Natural killer cell (primary cell): Measurements from ENCODE around the gene RLN1. TPM values are rescaled to one million over a fixed set of nuclear protein-coding genes. Genes with fewer than 3 reads are reported as not detected.
A peak's percentile ranks its signal among the peaks of the same experiment; 100 is the strongest.
"Not testable (repeated sequence)": the region's sequence is repeated elsewhere in the genome, so short reads cannot be mapped to it uniquely, and the experiment has no call there.

Experiments
- ATAC-seq, 3 donors: fragments of 150-1000 bp in 2 of 3; fragments of 200-7000 bp in 1 of 3; cut with Tn5 transposase; 1 replicate in 1 of 3; 2 replicates in 2 of 3; pipeline ENCODE4 v1.10.0; 2021; ENCODE audit warnings: mild to moderate bottlenecking in 2 of 3, moderate library complexity in 2 of 3
- DNase-seq, 2 donors: peaks; one replicate each; pipeline versions ENCODE4 v3.0.0 to v3.0.0-alpha.2; 2013 to 2021; ENCODE audit warnings: mixed read lengths in 1 of 2
- H3K27ac ChIP-seq: one replicate; pipeline ENCODE4 v1.5.1; 2013; ENCODE audit warnings: mild to moderate bottlenecking, low read length
- H3K27me3 ChIP-seq: one replicate; pipeline ENCODE4 v1.6.1; 2013; ENCODE audit warnings: low read length; ENCODE audit not compliant: control insufficient read depth, insufficient read depth
- H3K36me3 ChIP-seq: one replicate; pipeline ENCODE4 v1.6.1; 2013; ENCODE audit warnings: low read length; ENCODE audit not compliant: control insufficient read depth, insufficient read depth
- H3K4me1 ChIP-seq: one replicate; pipeline ENCODE4 v1.6.1; 2013; ENCODE audit warnings: low read length; ENCODE audit not compliant: control insufficient read depth, insufficient read depth
- H3K4me3 ChIP-seq: one replicate; pipeline ENCODE4 v1.5.1; 2013; ENCODE audit warnings: low read length
- H3K9me3 ChIP-seq: one replicate; pipeline ENCODE4 v1.6.1; 2013; ENCODE audit warnings: low read length; ENCODE audit not compliant: control insufficient read depth, insufficient read depth
- H3K27ac Mint-ChIP-seq, 2 donors: one replicate each; pipeline ENCODE4 v1.8.0; 2022; ENCODE audit warnings: mild to moderate bottlenecking in 2 of 2, mixed read lengths in 2 of 2, moderate library complexity in 1 of 2
- H3K27me3 Mint-ChIP-seq, 2 donors: one replicate each; pipeline ENCODE4 v1.8.0; 2022; ENCODE audit warnings: low read depth in 2 of 2, mixed read lengths in 2 of 2
- H3K36me3 Mint-ChIP-seq: one replicate; pipeline ENCODE4 v1.8.0; 2022; ENCODE audit warnings: mixed read lengths
- H3K4me1 Mint-ChIP-seq, 2 donors: one replicate each; pipeline ENCODE4 v1.8.0; 2022; ENCODE audit warnings: mixed read lengths in 2 of 2
- H3K4me3 Mint-ChIP-seq: one replicate; pipeline ENCODE4 v1.8.0; 2022; ENCODE audit warnings: mild to moderate bottlenecking, moderate library complexity, mixed read lengths
- H3K9me3 Mint-ChIP-seq, 2 donors: one replicate each; pipeline ENCODE4 v1.8.0; 2022; ENCODE audit warnings: mixed read lengths in 2 of 2
- WGBS: methylation state at CpG from one replicate; pipeline ENCODE4 v1.1.7; 2013; ENCODE audit warnings: missing lambda C conversion rate; ENCODE audit not compliant: insufficient coverage; 5-methylcytosine and 5-hydroxymethylcytosine counted together
- intact Hi-C: fragments of 100-400 bp; cut with micrococcal nuclease; formaldehyde crosslinking; loops from one replicate; pipeline ENCODE4 v1.14.2; 2022
- total RNA-seq, 4 donors: library from RNA; stranded (reverse); fragments of 120-200 nt in 1 of 4; gene quantifications; one replicate each; pipeline versions ENCODE4 v1.2.3 to v1.2.4, GENCODE V29; 2013 to 2022
- TF ChIP-seq, protein P1 (sequence below): fragments of 200-600 bp; IDR thresholded peaks from one replicate; pipeline ENCODE4 v1.8.0; 2022; ENCODE audit warnings: antibody characterized with exemption

Gene RLN1
- total RNA-seq, 3 donors from 2014 or later (not counting 1 experiment from before 2014, with no cell fraction given), result 0.43 to 1.9 (median 1.5) TPM

DNA sequence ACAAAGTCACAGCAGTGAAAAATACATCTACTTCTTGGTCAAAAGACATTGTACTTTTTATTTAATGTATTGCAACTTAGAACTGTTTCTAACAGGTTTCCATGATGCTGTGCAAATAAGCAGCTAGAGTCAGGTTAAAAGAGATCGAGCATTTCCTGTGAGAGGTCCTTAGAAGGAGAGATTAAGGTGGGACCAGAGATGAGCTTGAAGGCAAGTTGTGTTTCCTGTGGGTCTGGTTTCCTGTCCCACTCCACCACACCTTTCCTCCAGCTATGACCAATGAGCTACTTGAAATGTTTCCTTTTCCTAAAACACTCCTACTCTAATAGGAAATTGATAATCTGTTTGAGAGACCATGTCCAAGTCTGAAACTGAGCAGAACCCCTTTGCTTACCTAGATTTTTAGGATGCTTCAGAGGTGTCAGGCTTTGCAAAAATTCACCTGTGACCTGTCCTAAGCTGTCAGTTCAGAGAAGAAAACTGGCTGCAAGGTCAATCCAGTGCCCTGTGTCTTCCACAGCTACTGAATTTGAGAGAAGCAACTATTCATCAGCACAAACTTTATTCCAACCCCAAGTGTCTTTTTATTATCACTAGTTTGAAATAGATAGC, 13.1 kb upstream of the RLN1 start:
- DNase-seq (peak in 1 of 2 donors; percentile 51), ATAC-seq (peak; percentile 65 to 76 (median 70))
- H3K4me1 ChIP-seq, result peaks cover 24% of the 10 kb centered on the region
- Mint-ChIP-seq H3K27me3 (no peaks in the 10 kb centered on the region), H3K27ac (peak overlapping the region; percentile 62 to 79), H3K9me3 (peaks cover 2 to 6% of the 10 kb centered on the region in 2 donors), H3K4me1 (peaks cover 43 to 46% of the 10 kb centered on the region in 2 donors), H3K36me3 (peaks cover 8% of the 10 kb centered on the region), H3K4me3 (peak overlapping the region; percentile 73)
- H3K27me3 ChIP-seq, result no peaks in the 10 kb centered on the region
- TF ChIP-seq, protein P1, sequence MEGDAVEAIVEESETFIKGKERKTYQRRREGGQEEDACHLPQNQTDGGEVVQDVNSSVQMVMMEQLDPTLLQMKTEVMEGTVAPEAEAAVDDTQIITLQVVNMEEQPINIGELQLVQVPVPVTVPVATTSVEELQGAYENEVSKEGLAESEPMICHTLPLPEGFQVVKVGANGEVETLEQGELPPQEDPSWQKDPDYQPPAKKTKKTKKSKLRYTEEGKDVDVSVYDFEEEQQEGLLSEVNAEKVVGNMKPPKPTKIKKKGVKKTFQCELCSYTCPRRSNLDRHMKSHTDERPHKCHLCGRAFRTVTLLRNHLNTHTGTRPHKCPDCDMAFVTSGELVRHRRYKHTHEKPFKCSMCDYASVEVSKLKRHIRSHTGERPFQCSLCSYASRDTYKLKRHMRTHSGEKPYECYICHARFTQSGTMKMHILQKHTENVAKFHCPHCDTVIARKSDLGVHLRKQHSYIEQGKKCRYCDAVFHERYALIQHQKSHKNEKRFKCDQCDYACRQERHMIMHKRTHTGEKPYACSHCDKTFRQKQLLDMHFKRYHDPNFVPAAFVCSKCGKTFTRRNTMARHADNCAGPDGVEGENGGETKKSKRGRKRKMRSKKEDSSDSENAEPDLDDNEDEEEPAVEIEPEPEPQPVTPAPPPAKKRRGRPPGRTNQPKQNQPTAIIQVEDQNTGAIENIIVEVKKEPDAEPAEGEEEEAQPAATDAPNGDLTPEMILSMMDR, result no peak
- H3K9me3 ChIP-seq, result no peaks in the 10 kb centered on the region
- H3K4me3 ChIP-seq, result no peak overlapping the region
- peak overlapping the region; percentile 28 for H3K27ac ChIP-seq
- intact Hi-C loops, result no loop called here
- WGBS, result 22% methylated on average over 1 of the region's 1 CpG
- no peaks in the 10 kb centered on the region for H3K36me3 ChIP-seq

DNA sequence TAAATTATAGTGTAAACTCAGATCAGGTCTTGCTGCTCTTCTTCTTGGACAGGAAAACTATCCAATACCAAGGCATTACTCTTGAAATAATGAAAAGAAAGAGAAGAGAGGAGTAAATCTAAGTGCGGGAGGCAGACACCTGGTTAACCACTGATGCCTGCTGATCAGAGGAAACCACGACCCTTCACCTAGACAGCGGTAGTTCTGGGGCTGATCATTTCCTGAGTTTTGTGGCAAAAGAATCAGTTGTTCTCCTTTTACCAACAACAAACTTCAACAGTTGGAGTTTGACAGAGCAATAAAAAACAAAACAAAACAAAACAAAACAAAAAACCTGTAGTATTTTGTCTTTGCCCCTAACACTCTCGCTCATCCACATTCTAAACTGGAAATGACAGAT, 3.0 kb downstream of the RLN1 start:
- Histone ChIP-seq H3K36me3 (peaks cover 2% of the 10 kb centered on the region), H3K27ac (no peak overlapping the region), H3K27me3 (no peaks in the 10 kb centered on the region), H3K4me1 (peaks cover 13% of the 10 kb centered on the region), H3K4me3 (no peak overlapping the region), H3K9me3 (no peaks in the 10 kb centered on the region)
- 0% methylated on average over 3 of the region's 4 CpGs for WGBS
- peak in 1 of 2 donors; percentile 67 for DNase-seq
- H3K4me1 Mint-ChIP-seq, result peaks cover 22 to 23% of the 10 kb centered on the region in 2 donors
- no peaks in the 10 kb centered on the region for H3K27me3 Mint-ChIP-seq
- peaks cover 12% of the 10 kb centered on the region for H3K36me3 Mint-ChIP-seq
- intact Hi-C loops, result no loop called here
- H3K9me3 Mint-ChIP-seq, result no peaks in the 10 kb centered on the region
- ATAC-seq, result no peak
- H3K4me3 Mint-ChIP-seq, result peak overlapping the region; percentile 62
- TF ChIP-seq, protein P1, result no peak
- H3K27ac Mint-ChIP-seq, result peak overlapping the region; percentile 53 to 63

DNA sequence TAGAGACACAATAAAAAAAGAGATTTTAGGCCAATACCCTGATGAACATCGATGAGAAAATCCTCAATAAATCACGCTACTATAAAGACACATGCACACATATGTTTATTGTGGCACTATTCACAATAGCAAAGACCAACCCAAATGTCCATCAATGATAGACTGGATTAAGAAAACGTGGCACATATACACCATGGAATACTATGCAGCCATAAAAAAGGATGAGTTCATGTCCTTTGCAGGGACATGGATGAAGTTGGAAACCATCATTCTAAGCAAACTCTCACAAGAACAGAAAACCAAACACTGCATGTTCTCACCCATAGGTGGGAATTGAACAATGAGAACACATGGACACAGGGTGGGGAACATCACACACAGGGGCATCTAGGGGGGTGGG, 8.4 kb downstream of the RLN1 start:
- Mint-ChIP-seq H3K36me3 (peaks cover 12% of the 10 kb centered on the region), H3K4me1 (peaks cover 17 to 23% of the 10 kb centered on the region in 2 donors)
- 100% methylated on average over 2 of the region's 3 CpGs for WGBS
- H3K4me3 Mint-ChIP-seq, H3K9me3 ChIP-seq, H3K27me3 Mint-ChIP-seq, intact Hi-C loops, H3K36me3 ChIP-seq, H3K27ac Mint-ChIP-seq, H3K9me3 Mint-ChIP-seq, ATAC-seq, H3K27me3 ChIP-seq, H3K4me3 ChIP-seq, H3K27ac ChIP-seq, DNase-seq: not testable (repeated sequence)
- peaks cover 15% of the 10 kb centered on the region for H3K4me1 ChIP-seq

DNA sequence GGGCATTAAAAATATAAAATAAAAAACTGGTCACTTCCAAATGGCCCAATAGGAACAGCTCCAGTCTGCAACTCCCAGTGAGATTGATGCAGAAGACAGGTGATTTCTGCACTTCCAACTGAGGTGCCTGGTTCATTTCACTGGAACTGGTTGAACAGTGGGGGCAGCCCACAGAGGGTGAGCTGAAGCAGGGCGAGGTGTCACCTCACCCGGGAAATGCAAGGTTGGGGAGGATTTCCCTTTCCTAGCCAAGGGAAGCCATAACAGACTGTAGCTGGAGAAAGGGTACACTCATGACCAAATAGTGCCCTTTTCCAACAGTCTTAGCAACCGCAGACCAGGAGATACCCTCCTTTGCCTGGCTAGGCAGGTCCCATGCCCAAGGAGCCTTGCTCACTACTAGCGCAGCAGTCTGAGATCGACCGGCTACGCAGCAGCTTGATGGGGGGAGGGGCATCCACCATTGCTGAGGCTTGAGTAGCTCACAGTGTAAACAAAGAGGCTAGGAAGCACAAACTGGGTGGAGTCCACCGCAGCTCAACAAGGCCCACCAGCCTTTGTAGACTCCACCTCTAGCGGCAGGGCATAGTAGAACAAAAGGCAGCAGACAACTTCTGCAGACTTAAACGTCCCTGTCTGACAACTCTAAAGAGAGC, 12.7 kb downstream of the RLN1 start:
- no peaks in the 10 kb centered on the region for H3K27me3 Mint-ChIP-seq
- no peak overlapping the region for H3K27ac Mint-ChIP-seq
- DNase-seq, result peak in 1 of 2 donors; percentile 77
- H3K36me3 ChIP-seq, result peaks cover 1% of the 10 kb centered on the region
- no peak for ATAC-seq
- no peaks in the 10 kb centered on the region for H3K36me3 Mint-ChIP-seq
- H3K27ac ChIP-seq, result no peak overlapping the region
- H3K4me1 Mint-ChIP-seq, result peaks cover 14 to 15% of the 10 kb centered on the region in 2 donors
- peaks cover 14% of the 10 kb centered on the region for H3K4me1 ChIP-seq
- no peak overlapping the region for H3K4me3 ChIP-seq
- no peaks in the 10 kb centered on the region for H3K9me3 Mint-ChIP-seq
- 76% methylated on average over 10 of the region's 10 CpGs for WGBS
- intact Hi-C loops, result no loop called here
- H3K27me3 ChIP-seq, result no peaks in the 10 kb centered on the region
- TF ChIP-seq, protein P1, result no peak
- no peak overlapping the region for H3K4me3 Mint-ChIP-seq
- no peaks in the 10 kb centered on the region for H3K9me3 ChIP-seq
